GM20431 (cell line): ENCODE data around the gene TUBA4A.

ENCODE experiments used
- in situ Hi-C: fragments of 300-500 bp; cut with MseI, MboI; formaldehyde crosslinking; loops from one replicate; pipeline ENCODE4 v1.15.0; 2020; ENCODE audit warnings: low sequenced_read_pairs; ENCODE audit not compliant: unreplicated experiment

The TUBA4A gene

GRCh38 chr2:219245899-219246230 lies 7.9 kb downstream of the TUBA4A start:
- in situ Hi-C loops = no loop called here

GRCh38 chr2:219245148-219245898 lies 8.4 kb downstream of the TUBA4A start, which contains the start of the genes GLB1L and STK16:
TSS of gene GLB1L (minus strand) at chr2:219245444. CDS start at chr2:219243573, 1,871 bp downstream.
TSS of gene STK16 (plus strand) at chr2:219245479. CDS start at chr2:219246000, 521 bp downstream.
- in situ Hi-C loops = no loop called here

- in situ Hi-C loops = no loop called here
These were observed 8.9 kb downstream of the TUBA4A start for GRCh38 chr2:219244789-219245147.

- in situ Hi-C loops = no loop called here
These were observed 10.4 kb downstream of the TUBA4A start for GRCh38 chr2:219243291-219243761.

GRCh38 chr2:219234331-219234730 lies 19.4 kb downstream of the TUBA4A start:
- in situ Hi-C loops = no loop called here

- in situ Hi-C loops = no loop called here
These were observed 23.6 kb downstream of the TUBA4A start for GRCh38 chr2:219230059-219230540.

GRCh38 chr2:219229305-219230058 lies 24.2 kb downstream of the TUBA4A start, which contains the start of the genes ANKZF1 and ATG9A:
TSS of gene ANKZF1 (plus strand) at chr2:219229806. CDS start at chr2:219230258, 452 bp downstream.
TSS of gene ATG9A (minus strand) at chr2:219229636. CDS start at chr2:219228024, 1,612 bp downstream.
- in situ Hi-C loops = no loop called here

- in situ Hi-C loops = no loop called here
These were observed 24.8 kb downstream of the TUBA4A start for GRCh38 chr2:219228911-219229304.

- in situ Hi-C loops = no loop called here
These were observed 25.4 kb downstream of the TUBA4A start for GRCh38 chr2:219228041-219228910.

GRCh38 chr2:219225350-219225749 lies 28.4 kb downstream of the TUBA4A start:
- in situ Hi-C loops = no loop called here

- in situ Hi-C loops = no loop called here
These were observed 29.7 kb downstream of the TUBA4A start for GRCh38 chr2:219223831-219224610.

- in situ Hi-C loops = no loop called here
These were observed 31.7 kb downstream of the TUBA4A start for GRCh38 chr2:219221957-219222518.

GRCh38 chr2:219220652-219221402 lies 32.9 kb downstream of the TUBA4A start:
- in situ Hi-C loops = no loop called here

GRCh38 chr2:219219784-219220532 lies 33.8 kb downstream of the TUBA4A start:
- in situ Hi-C loops = no loop called here

- in situ Hi-C loops = no loop called here
These were observed 34.7 kb downstream of the TUBA4A start, which contains the start of gene ABCB6 for GRCh38 chr2:219218732-219219701. TSS of gene ABCB6 (minus strand) at chr2:219218958. CDS start at chr2:219218673, 285 bp downstream.

- in situ Hi-C loops = no loop called here
These were observed 35.4 kb downstream of the TUBA4A start for GRCh38 chr2:219218217-219218731.
